GM18499 (cell line): ENCODE measurements around the gene TMPRSS11E.
"Not testable (repeated sequence)": the region's sequence is repeated elsewhere in the genome, so short reads cannot be mapped to it uniquely, and the experiment has no call there.

Experiments
- ATAC-seq: cut with Tn5 transposase; IDR thresholded peaks from one replicate; pipeline ENCODE4 v1.9.1; 2021; ENCODE audit warnings: moderate number of reproducible peaks; ENCODE audit not compliant: insufficient read depth, unreplicated experiment

TMPRSS11E gene, protein sequence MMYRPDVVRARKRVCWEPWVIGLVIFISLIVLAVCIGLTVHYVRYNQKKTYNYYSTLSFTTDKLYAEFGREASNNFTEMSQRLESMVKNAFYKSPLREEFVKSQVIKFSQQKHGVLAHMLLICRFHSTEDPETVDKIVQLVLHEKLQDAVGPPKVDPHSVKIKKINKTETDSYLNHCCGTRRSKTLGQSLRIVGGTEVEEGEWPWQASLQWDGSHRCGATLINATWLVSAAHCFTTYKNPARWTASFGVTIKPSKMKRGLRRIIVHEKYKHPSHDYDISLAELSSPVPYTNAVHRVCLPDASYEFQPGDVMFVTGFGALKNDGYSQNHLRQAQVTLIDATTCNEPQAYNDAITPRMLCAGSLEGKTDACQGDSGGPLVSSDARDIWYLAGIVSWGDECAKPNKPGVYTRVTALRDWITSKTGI

DNA sequence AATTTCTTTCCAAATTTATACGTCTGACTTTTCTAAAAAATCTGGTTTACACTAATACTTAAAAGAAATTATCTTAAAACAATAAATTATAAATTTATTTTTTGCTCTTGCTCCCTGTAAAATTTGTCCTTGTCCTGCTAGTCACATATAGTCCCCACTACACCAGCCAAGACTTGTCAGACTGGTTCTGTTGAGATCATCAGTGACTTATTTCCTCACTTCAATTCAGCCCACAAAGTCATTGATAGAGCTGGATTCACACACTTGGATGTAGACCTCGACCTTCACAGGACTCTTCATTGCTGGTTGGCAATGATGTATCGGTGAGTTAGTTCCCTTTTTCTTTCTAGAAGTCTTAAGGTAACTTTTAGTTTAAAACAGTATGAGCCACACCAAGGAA lies at the start of gene TMPRSS11E:
TSS of gene TMPRSS11E (plus strand) at position 263 of the 400 bp plus-strand sequence. CDS start at position 313, 50 bp downstream.
- ATAC-seq = no peak

DNA sequence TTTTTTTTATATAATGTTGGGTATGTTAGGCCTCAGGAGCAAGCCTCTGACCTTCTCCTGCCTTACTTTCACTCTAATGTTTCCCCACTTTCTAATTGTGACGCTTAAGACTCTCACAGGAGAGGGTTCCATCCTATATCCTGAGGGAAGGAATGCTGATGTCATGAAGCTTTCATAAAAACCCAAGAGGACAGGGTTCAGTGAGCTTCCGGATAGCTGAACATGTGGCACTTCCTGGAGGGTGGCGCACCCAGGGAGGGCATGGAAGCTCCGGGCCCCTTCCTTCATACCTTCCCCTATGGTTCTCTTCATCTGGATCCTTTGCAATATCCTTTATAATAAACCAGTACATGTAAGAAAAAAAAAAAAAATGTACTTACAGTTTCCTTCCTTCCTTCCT lies 48.0 kb upstream of the TMPRSS11E start:
- ATAC-seq = no peak

DNA sequence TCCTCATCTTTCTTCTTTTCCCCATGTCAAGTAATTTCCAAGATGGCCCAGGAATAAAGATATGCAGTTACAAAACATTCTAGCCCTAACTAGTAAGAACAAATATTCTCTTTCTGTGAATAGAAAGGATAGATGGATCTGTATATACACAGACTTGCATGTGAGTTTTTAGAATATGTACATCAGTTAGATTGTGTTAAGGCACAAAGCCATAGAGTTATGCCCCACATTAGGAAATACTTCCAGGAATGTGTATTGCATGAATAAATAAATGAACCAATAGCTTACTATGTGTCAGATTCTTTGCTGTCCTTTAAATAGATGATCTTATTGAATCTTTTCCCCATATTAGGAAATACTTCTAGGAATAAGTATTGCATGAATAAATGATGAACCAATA lies 46.0 kb upstream of the TMPRSS11E start:
- ATAC-seq = no peak

DNA sequence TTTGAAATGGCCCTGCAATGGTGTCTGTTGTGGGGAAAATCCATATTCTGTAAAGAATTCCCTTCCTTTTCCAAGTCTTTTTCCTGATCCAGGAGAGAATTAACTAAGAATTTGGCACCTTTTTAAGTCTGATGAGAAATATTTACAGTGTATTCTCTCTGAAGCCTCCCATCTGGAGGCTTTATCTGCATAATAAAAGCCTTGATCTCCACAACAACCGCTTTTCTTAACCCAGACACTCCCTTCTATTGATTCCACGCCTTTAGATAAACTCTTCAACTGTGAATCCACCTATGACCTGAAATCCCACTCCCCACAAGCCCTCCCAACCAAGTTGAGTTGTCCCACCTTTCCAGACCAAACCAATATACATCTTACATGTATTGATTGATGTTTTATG lies 43.1 kb upstream of the TMPRSS11E start:
- no peak for ATAC-seq

DNA sequence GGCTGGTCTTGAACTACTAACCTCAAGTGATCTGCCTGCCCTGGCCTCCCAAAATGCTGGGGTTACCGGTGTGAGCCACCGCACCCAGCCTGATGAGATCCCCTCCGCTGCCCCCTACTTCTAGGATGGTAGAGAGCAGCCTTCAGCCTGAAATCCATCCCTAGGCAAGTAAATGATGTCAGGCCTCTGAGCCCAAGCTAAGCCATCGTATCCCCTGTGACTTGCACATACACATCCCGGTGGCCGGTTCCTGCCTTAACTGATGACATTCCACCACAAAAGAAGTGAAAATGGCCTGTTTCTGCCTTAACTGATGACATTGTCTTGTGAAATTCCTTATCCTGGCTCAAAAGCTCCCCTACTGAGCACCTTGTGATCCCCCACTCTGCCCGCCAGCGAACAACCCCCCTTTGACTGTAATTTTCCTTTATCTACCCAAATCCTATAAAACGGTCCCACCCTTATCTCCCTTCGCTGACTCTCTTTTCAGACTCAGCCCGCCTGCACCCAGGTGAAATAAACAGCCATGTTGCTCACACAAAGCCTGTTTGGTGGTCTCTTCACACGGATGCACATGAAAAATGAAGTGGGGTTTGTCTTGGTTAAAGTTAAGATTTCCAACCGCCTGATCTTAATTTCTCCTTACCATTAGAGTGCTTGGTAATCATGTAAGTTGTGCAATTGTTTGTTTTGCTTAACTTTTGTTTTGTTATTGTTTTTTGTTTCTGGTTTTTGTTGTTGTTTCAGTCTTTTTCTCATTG lies 41.4 kb upstream of the TMPRSS11E start:
- ATAC-seq = not testable (repeated sequence)

DNA sequence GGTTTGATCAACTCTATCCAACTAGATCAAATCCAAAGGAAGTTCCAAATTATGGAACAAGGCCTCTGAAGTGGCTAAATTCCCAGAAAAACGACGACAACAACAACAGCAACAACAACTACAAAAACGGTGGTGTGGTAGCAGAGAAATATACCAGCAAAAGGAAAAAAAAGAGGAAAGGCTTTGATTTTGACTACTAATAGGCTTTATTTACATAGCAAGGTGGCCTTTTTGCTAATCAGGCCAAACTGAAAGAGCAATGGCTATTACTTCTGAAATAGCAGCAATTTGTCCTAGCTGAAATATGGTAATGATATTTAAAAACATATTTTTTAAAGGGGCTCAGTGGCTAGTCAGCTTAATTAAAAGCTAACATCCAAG lies 40.8 kb upstream of the TMPRSS11E start:
- no peak for ATAC-seq

DNA sequence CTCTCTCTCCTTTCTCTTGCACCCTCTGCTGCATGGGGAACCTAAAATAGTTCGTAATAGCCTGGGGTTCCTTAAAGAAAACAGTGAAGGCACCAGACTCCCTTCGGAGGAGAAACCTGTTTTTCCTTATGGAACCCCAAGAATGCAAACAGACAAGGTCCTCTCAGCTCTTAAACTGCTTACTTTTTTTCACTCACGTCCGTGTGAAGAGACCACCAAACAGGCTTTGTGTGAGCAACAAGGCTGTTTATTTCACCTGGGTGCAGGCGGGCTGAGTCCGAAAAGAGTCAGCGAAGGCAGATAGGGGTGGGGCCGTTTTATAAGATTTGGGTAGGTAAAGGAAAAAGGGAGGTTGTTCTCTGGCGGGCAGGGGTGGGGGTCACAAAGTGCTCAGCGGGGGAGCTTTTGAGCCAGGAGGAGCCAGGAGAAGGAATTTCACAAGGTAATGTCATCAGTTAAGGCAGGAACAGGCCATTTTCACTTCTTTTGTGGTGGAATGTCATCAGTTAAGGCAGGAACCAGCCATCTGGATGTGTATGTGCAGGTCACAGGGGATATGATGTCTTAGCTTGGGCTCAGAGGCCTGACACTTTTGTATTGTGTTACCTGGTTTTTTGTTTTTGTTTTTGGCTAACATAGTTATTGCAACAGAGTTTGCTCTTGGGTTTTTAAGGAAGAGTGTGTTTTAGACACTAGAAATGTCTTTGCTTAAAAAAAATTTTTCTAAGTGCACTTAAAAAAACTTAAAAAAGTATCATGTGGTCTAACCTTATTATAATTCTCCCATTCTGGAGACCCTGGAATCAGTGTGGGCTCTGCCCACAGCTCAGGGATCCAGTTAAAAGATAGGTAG lies 40.0 kb upstream of the TMPRSS11E start:
- ATAC-seq = not testable (repeated sequence)

DNA sequence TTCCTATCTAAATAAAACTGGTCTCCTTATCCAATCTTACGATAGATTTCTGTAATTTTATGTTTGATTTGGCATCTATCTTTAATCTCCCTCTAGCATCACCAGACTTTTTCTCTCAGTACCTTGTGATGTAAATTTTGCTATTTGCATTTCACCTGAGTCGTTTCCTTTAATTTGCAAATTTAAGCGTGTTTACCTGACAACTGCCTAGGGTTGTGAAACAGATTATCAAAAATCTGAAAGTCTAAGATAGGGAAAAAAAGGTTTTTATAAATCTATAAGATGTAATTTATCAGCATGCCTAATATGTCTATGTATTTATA lies 39.4 kb upstream of the TMPRSS11E start:
- no peak for ATAC-seq

DNA sequence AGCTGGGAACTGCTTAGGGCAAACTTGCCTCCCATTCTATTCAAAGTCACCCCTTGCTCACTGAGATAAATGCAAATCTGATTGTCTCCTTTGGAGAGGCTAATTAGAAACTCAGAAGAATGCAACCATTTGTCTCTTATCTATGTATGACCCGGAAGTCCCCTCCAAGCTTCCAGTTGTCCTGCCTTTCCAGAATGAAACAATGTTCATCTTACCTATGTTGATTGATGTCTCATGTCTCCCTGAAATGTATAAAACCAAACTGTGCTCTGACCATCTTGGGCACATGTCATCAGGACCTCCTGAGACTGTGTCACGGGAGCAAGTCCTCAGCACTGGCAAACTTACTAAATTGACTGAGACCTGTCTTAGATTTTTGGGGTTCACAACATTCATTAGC lies 37.1 kb upstream of the TMPRSS11E start:
- no peak for ATAC-seq

DNA sequence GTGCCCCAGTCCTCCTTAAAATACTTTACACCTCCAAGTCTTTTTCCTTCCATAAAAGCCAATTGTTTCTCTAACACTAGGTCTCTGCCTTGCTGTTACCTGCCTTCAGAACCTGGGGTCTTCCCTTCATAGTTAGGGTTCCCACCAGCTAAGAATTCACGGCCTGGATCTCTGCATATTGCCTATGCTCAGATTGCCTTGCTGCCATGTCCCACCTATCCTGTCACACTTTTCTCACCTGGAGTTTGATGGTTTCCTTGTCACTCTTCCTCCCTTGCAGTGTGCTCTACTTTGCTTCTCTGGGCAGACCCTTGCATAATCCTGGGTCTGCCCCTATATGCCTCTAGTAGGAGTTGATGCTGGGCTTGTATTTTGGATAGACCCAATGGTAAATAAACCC lies 36.6 kb upstream of the TMPRSS11E start:
- ATAC-seq = no peak

DNA sequence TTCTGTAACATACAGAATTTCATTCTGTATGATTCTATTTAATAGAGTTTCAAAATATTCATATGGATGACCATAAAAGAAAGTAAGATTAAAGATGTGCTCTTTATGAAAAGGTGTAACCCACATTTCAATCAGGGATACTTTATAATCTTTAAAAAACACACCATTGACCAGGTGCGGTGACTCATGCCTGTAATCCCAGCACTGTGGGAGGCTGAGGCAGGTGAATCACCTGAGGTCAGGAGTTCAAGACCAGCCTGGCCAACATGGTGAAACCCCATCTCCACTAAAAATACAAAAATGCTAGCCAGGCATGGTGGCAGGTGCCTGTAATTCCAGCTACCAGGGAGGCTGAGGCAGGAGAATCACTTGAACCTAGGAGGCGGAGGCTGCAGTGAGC lies 35.2 kb upstream of the TMPRSS11E start:
- not testable (repeated sequence) for ATAC-seq

DNA sequence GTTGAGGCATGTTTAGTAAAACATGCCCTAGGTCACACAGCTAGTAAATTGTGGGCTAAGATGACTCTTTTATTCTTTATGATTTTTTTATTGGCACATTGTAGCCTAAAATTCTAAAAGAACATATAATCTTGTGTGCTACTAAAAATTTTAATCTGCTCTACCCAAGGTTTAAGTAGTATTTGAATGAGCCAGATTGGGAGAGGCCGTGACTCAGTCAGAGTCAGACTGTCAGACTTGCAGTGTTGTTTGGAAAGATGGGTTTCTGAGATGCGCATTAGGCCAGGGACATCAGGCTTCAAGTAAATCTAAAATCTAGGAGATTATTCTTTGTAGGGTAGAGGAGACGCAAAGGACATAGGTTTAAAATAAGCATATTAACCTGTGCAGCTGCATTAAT lies 30.7 kb upstream of the TMPRSS11E start:
- ATAC-seq = no peak

DNA sequence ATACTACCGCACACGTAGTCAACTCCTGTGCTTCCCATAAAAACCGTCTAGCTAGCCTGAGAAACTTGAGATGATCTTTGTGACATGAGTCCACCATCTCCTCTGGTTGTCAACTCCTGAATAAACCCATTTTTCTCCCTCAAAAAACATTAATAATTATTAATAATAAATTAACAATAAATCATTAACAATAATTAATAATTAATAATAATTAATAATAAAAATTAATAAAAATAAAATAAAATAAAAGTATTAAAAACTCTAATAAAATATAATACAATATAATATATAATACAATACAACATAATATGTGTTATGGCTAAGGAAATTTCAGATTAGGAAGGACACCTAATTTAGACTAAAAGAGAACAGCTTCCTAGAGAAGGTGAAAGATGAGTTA lies 20.7 kb upstream of the TMPRSS11E start:
- no peak for ATAC-seq

DNA sequence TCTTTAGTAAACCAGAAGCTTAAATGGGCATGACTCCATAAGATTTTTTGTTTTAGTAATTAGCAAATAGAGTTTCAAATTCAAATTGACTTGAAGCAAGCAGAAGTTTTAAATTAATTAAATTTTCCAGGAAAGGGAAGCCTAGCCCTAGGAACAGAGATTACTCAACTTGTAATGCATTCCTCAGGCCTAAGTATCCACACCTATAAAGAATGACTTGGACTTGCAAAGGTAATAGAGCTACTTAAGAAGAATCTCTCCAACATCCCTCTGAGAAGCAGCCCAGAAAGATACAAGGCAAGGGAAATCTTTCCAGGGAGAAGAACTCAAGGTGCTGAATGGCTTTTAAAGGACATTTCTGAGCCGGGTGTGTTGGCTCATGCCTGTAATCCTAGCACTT lies 16.9 kb upstream of the TMPRSS11E start:
- no peak for ATAC-seq

DNA sequence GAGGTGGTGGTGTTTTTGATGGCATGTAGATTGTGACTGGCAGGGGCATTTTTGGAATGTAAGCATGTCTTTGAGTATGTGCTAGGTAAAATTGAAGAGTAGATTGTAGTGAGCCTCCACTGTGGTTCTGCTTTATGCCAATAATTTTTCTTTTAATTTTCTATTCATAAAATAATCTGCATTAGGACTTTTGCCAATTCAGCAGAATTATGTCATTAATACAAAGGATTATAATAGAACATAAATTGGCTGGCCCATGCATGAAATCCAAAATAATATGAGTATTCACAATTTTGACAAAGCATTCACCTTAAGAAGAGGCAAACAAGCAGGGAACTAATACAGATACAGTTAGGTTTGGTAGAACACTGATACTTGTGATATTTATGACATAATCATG lies 14.9 kb upstream of the TMPRSS11E start:
- no peak for ATAC-seq

DNA sequence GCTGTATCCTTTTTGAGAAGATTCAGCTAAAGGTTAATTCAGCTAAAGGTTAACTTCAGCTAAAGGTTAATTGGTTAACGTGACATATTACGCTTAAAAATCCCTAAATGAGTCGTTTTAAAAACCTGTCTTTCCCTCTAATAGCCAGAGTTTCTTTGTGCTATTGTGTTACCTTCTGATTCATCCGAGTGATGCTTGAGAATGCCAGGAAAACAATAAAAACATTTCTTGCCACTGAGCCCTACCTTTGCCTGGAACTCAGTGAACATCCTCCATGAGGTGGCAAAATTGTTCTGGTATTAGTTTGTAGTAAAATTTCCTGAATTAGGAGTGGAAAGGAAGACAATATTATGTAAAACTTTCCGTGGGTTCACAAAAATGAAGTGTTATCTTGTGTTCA lies 13.7 kb upstream of the TMPRSS11E start:
- no peak for ATAC-seq

DNA sequence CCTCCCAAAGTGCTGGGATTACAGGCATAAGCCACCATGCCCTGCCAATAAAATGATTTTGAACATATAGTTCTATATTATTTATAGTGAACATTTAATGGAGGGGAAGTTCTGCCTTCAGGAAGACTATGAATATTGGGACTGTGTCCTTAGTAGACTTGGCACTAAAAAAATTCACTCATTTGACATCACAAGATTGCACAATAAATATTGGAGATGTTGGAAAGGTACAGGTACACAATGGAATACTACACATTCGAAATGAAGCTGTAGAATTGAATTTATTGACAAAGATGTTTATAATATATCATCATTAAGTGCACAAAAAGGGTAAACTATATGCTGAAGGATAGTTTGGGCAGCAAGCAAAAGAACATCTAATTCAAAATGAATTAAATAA lies 13.0 kb upstream of the TMPRSS11E start:
- no peak for ATAC-seq

DNA sequence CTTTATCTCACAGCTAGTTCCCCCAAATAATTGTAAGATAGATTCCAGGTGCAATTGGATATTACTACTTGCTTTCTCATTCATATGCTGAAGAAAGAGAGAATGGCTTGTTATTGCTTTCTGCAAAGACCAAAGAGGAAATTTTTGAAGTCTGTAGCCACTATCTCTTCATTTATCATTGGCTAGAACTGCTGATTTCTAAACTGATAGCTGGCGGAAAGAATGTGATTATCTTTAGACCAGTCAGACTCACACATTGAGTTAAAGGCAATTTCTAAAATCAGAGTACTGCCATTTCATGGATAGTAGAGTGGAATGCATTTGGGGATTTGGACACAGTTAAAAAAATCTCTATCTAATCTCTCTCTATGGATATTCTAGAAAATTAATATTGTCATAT lies 12.4 kb upstream of the TMPRSS11E start:
- ATAC-seq = no peak

DNA sequence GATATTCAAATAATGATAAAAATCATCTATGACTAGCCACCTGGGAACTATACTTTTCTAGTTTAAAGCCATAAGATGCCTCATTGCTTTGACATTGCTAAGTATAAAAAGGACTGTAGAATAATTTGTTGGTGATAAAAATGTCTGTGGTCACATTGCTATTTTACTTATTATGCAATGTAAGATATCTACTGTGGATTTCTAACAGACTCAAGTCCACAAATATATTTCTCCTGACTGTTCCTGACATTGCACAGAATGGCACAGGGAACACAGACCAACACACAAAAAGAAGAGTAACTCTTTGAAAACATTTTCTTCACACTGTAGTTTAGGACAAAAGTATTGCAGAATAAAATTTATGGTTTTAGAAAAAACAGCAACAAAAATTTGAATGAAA lies 2.2 kb upstream of the TMPRSS11E start:
- ATAC-seq = no peak

DNA sequence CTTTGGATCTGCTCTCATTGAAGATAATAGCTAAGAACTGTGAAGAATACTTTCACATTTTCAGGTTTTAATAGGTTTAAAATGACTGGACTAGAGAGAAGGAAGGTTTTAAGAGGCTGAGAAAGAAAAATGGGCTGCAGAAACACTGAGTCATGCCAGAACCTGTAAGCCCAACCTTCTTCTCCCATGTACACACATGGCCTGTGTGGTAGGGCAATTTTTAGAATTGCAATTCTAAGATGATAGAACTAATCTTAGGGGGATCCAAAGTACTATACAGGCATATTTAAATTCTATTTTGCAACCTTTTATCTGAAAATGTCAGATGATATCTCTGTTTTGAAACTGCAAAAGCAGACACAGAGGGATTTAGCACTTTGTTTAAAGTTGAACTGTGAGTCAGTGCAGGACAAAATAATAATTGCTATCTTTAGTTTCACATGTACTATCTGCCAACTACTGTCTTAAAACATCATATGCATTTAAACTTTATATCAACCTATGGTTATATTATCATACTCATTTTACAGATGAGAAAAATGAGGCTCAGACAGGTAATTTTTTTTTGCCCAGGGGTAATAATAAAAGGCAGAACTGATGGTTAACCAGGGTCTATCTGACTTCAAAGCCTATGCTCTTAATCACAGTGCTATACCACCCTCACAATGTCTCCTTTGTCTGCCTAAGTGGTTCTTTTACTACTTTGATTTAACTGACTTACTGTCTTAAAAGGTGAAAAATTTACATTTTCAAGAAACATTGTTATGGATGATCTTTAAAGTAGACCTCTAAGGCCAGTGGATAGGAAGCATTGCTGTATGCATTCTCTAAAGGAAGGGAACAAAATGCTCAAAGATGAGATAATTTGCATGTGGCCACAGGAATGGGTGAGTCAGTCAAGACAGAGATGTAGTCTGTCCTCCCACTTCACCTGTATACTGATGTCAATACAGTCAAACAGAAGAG lies 4.3 kb downstream of the TMPRSS11E start:
- ATAC-seq = peak; percentile 84
